ENCODE measurements around the gene GPR137. TPM values are rescaled to one million over a fixed set of nuclear protein-coding genes. Genes with fewer than 3 reads are reported as not detected.

Gene GPR137
- total and polyA plus RNA-seq, 9 of the 15 experiments (the other 6 are each of a cell fraction or from before 2014, with no cell fraction given) = 0.32 to 26.7 (median 10.7) TPM

DNA sequence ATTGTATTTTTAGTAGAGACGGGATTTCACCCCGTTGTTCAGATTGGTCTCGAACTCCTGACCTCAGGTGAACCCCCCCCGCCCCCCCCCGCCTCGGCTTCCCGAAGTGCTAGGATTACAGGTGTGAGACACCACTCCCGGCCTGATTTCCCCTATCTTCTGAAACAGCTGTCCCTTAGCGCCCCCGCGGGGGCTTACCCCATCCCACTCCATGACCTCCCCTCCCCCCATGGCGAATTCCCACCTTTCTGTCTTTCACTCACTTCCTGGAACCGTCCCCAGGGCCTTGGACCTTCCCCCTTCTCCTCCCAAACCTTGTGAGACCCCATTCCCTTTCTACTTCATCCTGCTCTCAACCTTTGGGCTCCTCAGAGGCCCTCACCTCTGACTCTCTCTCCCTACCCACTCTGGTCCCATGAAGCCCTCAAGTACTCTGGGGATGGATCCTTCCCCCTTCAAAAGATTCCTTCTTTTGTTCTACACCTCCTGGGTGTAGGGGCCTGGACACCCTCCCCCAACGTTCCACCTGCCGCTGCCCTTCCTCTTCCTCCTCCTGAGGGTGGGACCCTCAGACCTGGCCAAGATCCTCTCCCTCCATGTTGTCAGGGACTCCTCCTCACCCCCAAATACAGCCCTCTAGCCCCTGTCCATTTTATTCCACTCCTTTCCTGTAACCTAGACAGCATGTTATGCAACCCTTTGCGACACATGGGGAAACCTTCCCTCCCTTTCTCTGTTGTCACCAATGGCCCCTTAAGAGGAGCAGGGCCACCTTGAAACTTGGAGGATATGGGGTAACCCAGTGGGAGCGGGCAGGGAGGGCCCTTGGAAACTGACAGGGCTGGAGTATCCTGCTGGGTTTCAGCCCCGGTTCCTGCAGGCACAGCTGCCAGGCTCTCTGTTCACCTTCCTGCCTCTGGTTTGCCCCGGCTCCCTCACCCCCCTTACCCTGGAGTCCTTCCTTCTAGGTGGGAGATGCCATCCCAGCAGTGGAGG, 33.4 kb downstream of the GPR137 start (continued):
- TF ChIP-seq, protein P1, sequence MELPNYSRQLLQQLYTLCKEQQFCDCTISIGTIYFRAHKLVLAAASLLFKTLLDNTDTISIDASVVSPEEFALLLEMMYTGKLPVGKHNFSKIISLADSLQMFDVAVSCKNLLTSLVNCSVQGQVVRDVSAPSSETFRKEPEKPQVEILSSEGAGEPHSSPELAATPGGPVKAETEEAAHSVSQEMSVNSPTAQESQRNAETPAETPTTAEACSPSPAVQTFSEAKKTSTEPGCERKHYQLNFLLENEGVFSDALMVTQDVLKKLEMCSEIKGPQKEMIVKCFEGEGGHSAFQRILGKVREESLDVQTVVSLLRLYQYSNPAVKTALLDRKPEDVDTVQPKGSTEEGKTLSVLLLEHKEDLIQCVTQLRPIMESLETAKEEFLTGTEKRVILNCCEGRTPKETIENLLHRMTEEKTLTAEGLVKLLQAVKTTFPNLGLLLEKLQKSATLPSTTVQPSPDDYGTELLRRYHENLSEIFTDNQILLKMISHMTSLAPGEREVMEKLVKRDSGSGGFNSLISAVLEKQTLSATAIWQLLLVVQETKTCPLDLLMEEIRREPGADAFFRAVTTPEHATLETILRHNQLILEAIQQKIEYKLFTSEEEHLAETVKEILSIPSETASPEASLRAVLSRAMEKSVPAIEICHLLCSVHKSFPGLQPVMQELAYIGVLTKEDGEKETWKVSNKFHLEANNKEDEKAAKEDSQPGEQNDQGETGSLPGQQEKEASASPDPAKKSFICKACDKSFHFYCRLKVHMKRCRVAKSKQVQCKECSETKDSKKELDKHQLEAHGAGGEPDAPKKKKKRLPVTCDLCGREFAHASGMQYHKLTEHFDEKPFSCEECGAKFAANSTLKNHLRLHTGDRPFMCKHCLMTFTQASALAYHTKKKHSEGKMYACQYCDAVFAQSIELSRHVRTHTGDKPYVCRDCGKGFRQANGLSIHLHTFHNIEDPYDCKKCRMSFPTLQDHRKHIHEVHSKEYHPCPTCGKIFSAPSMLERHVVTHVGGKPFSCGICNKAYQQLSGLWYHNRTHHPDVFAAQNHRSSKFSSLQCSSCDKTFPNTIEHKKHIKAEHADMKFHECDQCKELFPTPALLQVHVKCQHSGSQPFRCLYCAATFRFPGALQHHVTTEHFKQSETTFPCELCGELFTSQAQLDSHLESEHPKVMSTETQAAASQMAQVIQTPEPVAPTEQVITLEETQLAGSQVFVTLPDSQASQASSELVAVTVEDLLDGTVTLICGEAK (IDR thresholded peaks at IDR 0.05) = peak; percentile 33; the same call in 1 of the 2 replicates
- TF ChIP-seq, protein P1 (CRISPR knock-in tag; IDR thresholded peaks at IDR 0.05) = no peak
- TF ChIP-seq, protein P2, sequence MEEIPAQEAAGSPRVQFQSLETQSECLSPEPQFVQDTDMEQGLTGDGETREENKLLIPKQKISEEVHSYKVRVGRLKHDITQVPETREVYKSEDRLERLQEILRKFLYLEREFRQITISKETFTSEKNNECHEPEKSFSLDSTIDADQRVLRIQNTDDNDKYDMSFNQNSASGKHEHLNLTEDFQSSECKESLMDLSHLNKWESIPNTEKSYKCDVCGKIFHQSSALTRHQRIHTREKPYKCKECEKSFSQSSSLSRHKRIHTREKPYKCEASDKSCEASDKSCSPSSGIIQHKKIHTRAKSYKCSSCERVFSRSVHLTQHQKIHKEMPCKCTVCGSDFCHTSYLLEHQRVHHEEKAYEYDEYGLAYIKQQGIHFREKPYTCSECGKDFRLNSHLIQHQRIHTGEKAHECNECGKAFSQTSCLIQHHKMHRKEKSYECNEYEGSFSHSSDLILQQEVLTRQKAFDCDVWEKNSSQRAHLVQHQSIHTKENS (CRISPR knock-in tag; IDR thresholded peaks at IDR 0.05) = no peak
- 0 out of 2 replicates have a peak, but pooled peaks have one; percentile 29 for TF ChIP-seq ZC3H4 (CRISPR knock-in tag; IDR thresholded peaks at IDR 0.05; ENCODE audit: borderline replicate concordance)
- TF ChIP-seq HNRNPH1 (optimal IDR thresholded peaks at IDR 0.05; ENCODE audit: low read depth, low read length) = no peak
- TF ChIP-seq, protein P3, sequence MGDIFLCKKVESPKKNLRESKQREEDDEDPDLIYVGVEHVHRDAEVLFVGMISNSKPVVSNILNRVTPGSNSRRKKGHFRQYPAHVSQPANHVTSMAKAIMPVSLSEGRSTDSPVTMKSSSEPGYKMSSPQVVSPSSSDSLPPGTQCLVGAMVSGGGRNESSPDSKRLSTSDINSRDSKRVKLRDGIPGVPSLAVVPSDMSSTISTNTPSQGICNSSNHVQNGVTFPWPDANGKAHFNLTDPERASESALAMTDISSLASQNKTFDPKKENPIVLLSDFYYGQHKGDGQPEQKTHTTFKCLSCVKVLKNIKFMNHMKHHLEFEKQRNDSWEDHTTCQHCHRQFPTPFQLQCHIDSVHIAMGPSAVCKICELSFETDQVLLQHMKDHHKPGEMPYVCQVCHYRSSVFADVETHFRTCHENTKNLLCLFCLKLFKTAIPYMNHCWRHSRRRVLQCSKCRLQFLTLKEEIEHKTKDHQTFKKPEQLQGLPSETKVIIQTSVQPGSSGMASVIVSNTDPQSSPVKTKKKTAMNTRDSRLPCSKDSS (IDR thresholded peaks at IDR 0.05; ENCODE audit: low read depth, partially characterized antibody) = no peak
- TF ChIP-seq, protein P4, sequence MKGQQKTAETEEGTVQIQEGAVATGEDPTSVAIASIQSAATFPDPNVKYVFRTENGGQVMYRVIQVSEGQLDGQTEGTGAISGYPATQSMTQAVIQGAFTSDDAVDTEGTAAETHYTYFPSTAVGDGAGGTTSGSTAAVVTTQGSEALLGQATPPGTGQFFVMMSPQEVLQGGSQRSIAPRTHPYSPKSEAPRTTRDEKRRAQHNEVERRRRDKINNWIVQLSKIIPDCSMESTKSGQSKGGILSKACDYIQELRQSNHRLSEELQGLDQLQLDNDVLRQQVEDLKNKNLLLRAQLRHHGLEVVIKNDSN (CRISPR knock-in tag; IDR thresholded peaks at IDR 0.05) = no peak
- TF ChIP-seq TAF7 (tag; IDR thresholded peaks at IDR 0.05) = no peak
- no peak for TF ChIP-seq ILK (tag; IDR thresholded peaks at IDR 0.05; ENCODE audit: borderline replicate concordance, low read depth)
- no peak for TF ChIP-seq ETV5 (CRISPR knock-in tag; IDR thresholded peaks at IDR 0.05; ENCODE audit: low read depth)
